ENCODE measurements around the gene PITPNC1. TPM values are rescaled to one million over a fixed set of nuclear protein-coding genes. Genes with fewer than 3 reads are reported as not detected.

PITPNC1 gene
- polyA plus RNA-seq, 1 donor from 2014 or later = 18.8 TPM

DNA sequence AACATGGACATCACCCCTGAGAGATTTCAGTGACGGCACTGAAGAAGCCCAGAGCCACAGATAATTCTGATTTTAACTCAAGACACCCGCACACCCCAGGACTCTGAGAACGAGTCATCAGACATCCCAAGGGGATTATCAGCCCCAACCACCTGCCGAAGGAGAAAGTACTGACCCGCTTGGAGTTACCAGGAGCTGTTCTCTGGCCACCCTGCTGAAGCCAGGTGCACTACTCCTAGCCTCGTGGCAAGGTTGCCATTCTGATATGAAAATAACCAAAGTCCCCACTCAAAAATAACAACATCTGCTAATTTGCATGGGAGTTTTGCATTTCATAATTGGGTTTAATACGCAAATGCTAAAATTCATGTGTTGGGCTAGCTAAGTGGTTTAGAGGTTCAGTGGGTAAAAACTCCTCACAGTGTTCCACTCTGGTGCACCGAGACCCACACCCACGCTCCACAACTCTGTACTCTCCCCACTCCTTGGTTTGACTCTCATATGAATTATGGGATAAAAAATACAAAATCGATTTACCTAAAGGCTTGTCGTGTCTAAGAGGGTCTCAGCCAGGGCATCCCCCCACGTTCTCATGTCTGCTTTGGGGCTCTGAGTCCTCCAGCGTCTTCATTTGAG is 197.7 kb downstream of the PITPNC1 start:
- Histone ChIP-seq H3K4me3 (ENCODE audit: low read length) (no peak overlapping the region), H3K9me3 (ENCODE audit: low read length) (no peaks in the 10 kb centered on the region), H3K36me3 (ENCODE audit: insufficient read depth, low read length) (no peaks in the 10 kb centered on the region), H3K27me3 (ENCODE audit: insufficient read depth, low read depth, low read length) (no peaks in the 10 kb centered on the region), H3K4me2 (ENCODE audit: low read length) (no peak overlapping the region), H3F3A (ENCODE audit: insufficient read depth, low read length, poor library complexity, severe bottlenecking) (no peaks in the 10 kb centered on the region), H2AFZ (ENCODE audit: low read depth, low read length) (no peak overlapping the region), H3K9ac (ENCODE audit: low read length) (no peak overlapping the region), H3K79me2 (replicated peaks; ENCODE audit: insufficient read depth, low read length) (no peaks in the 10 kb centered on the region), H3K27ac (ENCODE audit: low read length) (no peak overlapping the region), H4K20me1 (ENCODE audit: insufficient read depth) (no peaks in the 10 kb centered on the region), H3K9me2 (ENCODE audit: insufficient read depth, low read length) (no peaks in the 10 kb centered on the region)
- TF ChIP-seq MXI1 (conservative IDR thresholded peaks at IDR 0.05; ENCODE audit: poor library complexity, severe bottlenecking) = no peak
- no peak for TF ChIP-seq TAF1 (IDR thresholded peaks at IDR 0.05; ENCODE audit: low read depth)
- TF ChIP-seq SMC3 (conservative IDR thresholded peaks at IDR 0.05; ENCODE audit: poor library complexity) = no peak

GRCh38 chr17:67575325-67575724 is 198.2 kb downstream of the PITPNC1 start:
- H3K9me3 ChIP-seq (ENCODE audit: low read length) = no peaks in the 10 kb centered on the region
- no peak overlapping the region for H2AFZ ChIP-seq (ENCODE audit: low read depth, low read length)
- no peak overlapping the region for H3K9ac ChIP-seq (ENCODE audit: low read length)
- H3K27ac ChIP-seq (ENCODE audit: low read length) = no peak overlapping the region
- no peaks in the 10 kb centered on the region for H3K79me2 ChIP-seq (replicated peaks; ENCODE audit: insufficient read depth, low read length)
- H3K4me2 ChIP-seq (ENCODE audit: low read length) = no peak overlapping the region
- no peaks in the 10 kb centered on the region for H4K20me1 ChIP-seq (ENCODE audit: insufficient read depth)
- H3K27me3 ChIP-seq (ENCODE audit: insufficient read depth, low read depth, low read length) = no peaks in the 10 kb centered on the region
- H3K4me3 ChIP-seq (ENCODE audit: low read length) = no peak overlapping the region
- no peak for TF ChIP-seq SMC3 (conservative IDR thresholded peaks at IDR 0.05; ENCODE audit: poor library complexity)
- TF ChIP-seq CTCF (IDR thresholded peaks at IDR 0.05; ENCODE audit: poor library complexity, severe bottlenecking) = no peak
- TF ChIP-seq RAD21 (conservative IDR thresholded peaks at IDR 0.05) = no peak
- TF ChIP-seq POLR2AphosphoS5 (IDR thresholded peaks at IDR 0.05) = no peak
- no peak for TF ChIP-seq EZH2 (IDR thresholded peaks at IDR 0.05; ENCODE audit: borderline replicate concordance, insufficient read depth, low read length, poor library complexity, severe bottlenecking)
- no peak for TF ChIP-seq TAF1 (IDR thresholded peaks at IDR 0.05; ENCODE audit: low read depth)
- TF ChIP-seq, protein P1, sequence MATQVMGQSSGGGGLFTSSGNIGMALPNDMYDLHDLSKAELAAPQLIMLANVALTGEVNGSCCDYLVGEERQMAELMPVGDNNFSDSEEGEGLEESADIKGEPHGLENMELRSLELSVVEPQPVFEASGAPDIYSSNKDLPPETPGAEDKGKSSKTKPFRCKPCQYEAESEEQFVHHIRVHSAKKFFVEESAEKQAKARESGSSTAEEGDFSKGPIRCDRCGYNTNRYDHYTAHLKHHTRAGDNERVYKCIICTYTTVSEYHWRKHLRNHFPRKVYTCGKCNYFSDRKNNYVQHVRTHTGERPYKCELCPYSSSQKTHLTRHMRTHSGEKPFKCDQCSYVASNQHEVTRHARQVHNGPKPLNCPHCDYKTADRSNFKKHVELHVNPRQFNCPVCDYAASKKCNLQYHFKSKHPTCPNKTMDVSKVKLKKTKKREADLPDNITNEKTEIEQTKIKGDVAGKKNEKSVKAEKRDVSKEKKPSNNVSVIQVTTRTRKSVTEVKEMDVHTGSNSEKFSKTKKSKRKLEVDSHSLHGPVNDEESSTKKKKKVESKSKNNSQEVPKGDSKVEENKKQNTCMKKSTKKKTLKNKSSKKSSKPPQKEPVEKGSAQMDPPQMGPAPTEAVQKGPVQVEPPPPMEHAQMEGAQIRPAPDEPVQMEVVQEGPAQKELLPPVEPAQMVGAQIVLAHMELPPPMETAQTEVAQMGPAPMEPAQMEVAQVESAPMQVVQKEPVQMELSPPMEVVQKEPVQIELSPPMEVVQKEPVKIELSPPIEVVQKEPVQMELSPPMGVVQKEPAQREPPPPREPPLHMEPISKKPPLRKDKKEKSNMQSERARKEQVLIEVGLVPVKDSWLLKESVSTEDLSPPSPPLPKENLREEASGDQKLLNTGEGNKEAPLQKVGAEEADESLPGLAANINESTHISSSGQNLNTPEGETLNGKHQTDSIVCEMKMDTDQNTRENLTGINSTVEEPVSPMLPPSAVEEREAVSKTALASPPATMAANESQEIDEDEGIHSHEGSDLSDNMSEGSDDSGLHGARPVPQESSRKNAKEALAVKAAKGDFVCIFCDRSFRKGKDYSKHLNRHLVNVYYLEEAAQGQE (IDR thresholded peaks at IDR 0.05; ENCODE audit: borderline replicate concordance) = no peak
- TF ChIP-seq EP300 (conservative IDR thresholded peaks at IDR 0.05; ENCODE audit: poor library complexity, severe bottlenecking) = no peak
- no peak for TF ChIP-seq MXI1 (conservative IDR thresholded peaks at IDR 0.05; ENCODE audit: poor library complexity, severe bottlenecking)
- H3F3A ChIP-seq (ENCODE audit: insufficient read depth, low read length, poor library complexity, severe bottlenecking) = no peaks in the 10 kb centered on the region
- no peaks in the 10 kb centered on the region for H3K9me2 ChIP-seq (ENCODE audit: insufficient read depth, low read length)
- H3K36me3 ChIP-seq (ENCODE audit: insufficient read depth, low read length) = no peaks in the 10 kb centered on the region

Measured in neural cell (in vitro differentiated cells).